ENCODE data around the gene CRACR2B. TPM values are rescaled to one million over a fixed set of nuclear protein-coding genes. Genes with fewer than 3 reads are reported as not detected.

CRACR2B gene

DNA sequence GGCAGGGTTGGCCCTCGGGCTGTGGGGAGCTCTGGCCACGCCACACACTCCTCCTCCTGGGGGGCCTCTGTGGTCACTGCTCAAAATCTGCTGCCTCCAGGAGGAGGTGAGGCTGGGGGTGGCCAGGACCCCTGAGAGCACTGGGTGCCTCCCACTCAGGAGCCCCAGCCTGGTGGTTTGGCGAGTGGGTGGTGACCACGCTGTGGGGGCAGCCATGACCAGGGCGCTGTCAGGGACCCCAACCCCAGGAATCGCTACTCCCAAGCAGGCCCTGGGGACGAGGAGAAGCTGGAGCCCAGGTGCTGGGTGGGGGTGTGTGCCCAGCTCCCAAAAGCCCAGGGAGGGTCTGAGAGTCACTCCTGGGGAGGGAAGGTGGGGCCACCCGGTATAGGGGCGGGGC, 45.1 kb downstream of the CRACR2B start:
- H3K9ac ChIP-seq (ENCODE audit: low read depth, low read length): no peak overlapping the region
- H3K27me3 ChIP-seq (ENCODE audit: control insufficient read depth, insufficient read depth, low read length): no peaks in the 10 kb centered on the region
- peaks cover 9% of the 10 kb centered on the region for H3K4me1 ChIP-seq (ENCODE audit: control insufficient read depth, insufficient read depth, low read length)

GRCh38 chr11:873706-874105, 46.0 kb downstream of the CRACR2B start:
- Histone ChIP-seq H3K9me3 (replicated peaks; ENCODE audit: low read length) (no peaks in the 10 kb centered on the region), H3K27me3 (ENCODE audit: control insufficient read depth, insufficient read depth, low read length) (no peaks in the 10 kb centered on the region), H3K36me3 (ENCODE audit: insufficient read depth, low read length) (peaks cover 7% of the 10 kb centered on the region), H3K4me3 (ENCODE audit: low read length) (no peak overlapping the region), H3K4me1 (ENCODE audit: control insufficient read depth, insufficient read depth, low read length) (peaks cover 9% of the 10 kb centered on the region), H3K4me2 (ENCODE audit: low read length) (no peak overlapping the region), H3K9ac (ENCODE audit: low read depth, low read length) (no peak overlapping the region)

More for the DNA sequence above, 45.1 kb downstream of the CRACR2B start:
- H3K36me3 ChIP-seq (ENCODE audit: insufficient read depth, low read length): peaks cover 8% of the 10 kb centered on the region
- no peak overlapping the region for H3K4me3 ChIP-seq (ENCODE audit: low read length)
- no peaks in the 10 kb centered on the region for H3K9me3 ChIP-seq (replicated peaks; ENCODE audit: low read length)
- no peak overlapping the region for H3K4me2 ChIP-seq (ENCODE audit: low read length)

DNA sequence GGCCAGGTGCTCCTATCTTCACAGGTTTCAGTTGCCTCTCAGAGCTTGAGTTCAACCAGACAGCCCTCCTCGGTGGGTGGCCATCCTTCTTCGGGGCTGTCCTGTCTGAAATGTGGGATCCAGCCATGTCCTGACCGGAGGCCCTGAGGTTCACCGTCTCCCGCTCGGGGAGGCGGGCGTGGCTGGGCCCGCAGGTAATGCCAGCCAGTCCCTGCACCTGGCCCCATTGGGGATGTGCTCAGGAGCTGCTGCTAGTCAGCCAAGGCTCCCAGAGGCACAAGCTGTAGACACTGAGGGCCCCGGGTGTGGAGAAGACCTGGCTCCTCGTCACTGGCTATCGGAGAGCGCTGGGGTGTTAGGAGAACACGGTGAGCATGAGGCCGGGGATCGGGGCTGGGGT, 47.5 kb downstream of the CRACR2B start:
- no peak overlapping the region for H3K9ac ChIP-seq (ENCODE audit: low read depth, low read length)
- no peak overlapping the region for H3K4me2 ChIP-seq (ENCODE audit: low read length)
- H3K27me3 ChIP-seq (ENCODE audit: control insufficient read depth, insufficient read depth, low read length): no peaks in the 10 kb centered on the region
- no peak overlapping the region for H3K4me3 ChIP-seq (ENCODE audit: low read length)
- H3K4me1 ChIP-seq (ENCODE audit: control insufficient read depth, insufficient read depth, low read length): peaks cover 9% of the 10 kb centered on the region
- peaks cover 4% of the 10 kb centered on the region for H3K36me3 ChIP-seq (ENCODE audit: insufficient read depth, low read length)
- no peaks in the 10 kb centered on the region for H3K9me3 ChIP-seq (replicated peaks; ENCODE audit: low read length)

DNA sequence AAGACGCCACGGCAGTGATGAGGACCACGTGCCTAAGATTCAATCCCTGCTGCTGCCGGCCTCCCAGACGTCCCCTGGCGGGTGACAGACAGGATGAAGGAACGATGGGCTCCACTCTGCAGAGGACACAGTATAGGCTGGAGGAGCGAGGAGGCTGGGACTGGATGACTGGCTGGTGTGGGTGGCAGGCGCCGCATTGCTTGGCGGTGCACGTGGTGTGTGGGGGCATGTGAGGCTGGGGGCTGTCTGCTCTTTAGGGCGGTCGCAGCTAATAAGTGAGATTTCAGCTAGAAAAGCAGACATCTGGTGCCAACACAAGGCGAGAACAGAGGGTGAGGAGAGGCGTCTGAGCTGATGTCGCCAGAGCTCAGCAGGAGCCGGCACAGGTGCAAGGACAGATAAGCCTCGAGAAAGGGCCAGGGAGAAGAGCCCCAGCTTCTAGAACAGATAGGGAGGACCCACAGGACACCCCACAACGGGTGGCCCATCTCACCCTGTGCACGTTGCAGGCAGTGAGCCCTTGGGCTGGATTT, 48.1 kb downstream of the CRACR2B start:
- Histone ChIP-seq H3K9me3 (replicated peaks; ENCODE audit: low read length) (no peaks in the 10 kb centered on the region), H3K36me3 (ENCODE audit: insufficient read depth, low read length) (peaks cover 4% of the 10 kb centered on the region), H3K27me3 (ENCODE audit: control insufficient read depth, insufficient read depth, low read length) (no peaks in the 10 kb centered on the region), H3K4me2 (ENCODE audit: low read length) (no peak overlapping the region), H3K9ac (ENCODE audit: low read depth, low read length) (no peak overlapping the region), H3K4me3 (ENCODE audit: low read length) (no peak overlapping the region), H3K4me1 (ENCODE audit: control insufficient read depth, insufficient read depth, low read length) (peaks cover 9% of the 10 kb centered on the region)

- peaks cover 9% of the 10 kb centered on the region for H3K4me1 ChIP-seq (ENCODE audit: control insufficient read depth, insufficient read depth, low read length)
- no peak overlapping the region for H3K9ac ChIP-seq (ENCODE audit: low read depth, low read length)
- H3K4me2 ChIP-seq (ENCODE audit: low read length): no peak overlapping the region
- H3K9me3 ChIP-seq (replicated peaks; ENCODE audit: low read length): no peaks in the 10 kb centered on the region
- no peaks in the 10 kb centered on the region for H3K27me3 ChIP-seq (ENCODE audit: control insufficient read depth, insufficient read depth, low read length)
- H3K36me3 ChIP-seq (ENCODE audit: insufficient read depth, low read length): peaks cover 4% of the 10 kb centered on the region
- no peak overlapping the region for H3K4me3 ChIP-seq (ENCODE audit: low read length)
Observed at GRCh38 chr11:876545-876944, 48.8 kb downstream of the CRACR2B start.

GRCh38 chr11:877565-877964, 49.8 kb downstream of the CRACR2B start:
- Histone ChIP-seq H3K27me3 (ENCODE audit: control insufficient read depth, insufficient read depth, low read length) (no peaks in the 10 kb centered on the region), H3K4me1 (ENCODE audit: control insufficient read depth, insufficient read depth, low read length) (no peaks in the 10 kb centered on the region), H3K4me3 (ENCODE audit: low read length) (no peak overlapping the region), H3K4me2 (ENCODE audit: low read length) (no peak overlapping the region), H3K9me3 (replicated peaks; ENCODE audit: low read length) (no peaks in the 10 kb centered on the region), H3K36me3 (ENCODE audit: insufficient read depth, low read length) (peaks cover 4% of the 10 kb centered on the region), H3K9ac (ENCODE audit: low read depth, low read length) (no peak overlapping the region)

DNA sequence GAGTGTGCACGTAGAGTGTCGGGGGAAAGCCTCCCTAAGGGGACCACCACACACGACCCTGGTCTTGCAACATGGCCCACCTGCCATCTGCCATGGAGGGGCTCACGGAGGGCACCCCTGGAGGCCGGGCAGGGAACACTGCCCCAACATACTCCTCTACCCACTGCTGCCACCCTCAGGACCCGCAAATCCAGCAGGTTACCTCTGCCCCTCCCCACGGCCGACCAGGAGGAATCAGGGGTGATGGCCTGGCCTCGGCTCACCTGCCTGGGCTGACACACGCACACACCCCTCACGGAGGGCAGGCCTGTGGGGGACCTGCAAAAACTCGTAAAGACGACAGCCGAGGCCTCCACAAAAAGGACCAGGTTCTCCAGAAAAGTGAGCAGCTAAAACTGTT, 52.7 kb downstream of the CRACR2B start:
- H3K9ac ChIP-seq (ENCODE audit: low read depth, low read length): no peak overlapping the region
- H3K9me3 ChIP-seq (replicated peaks; ENCODE audit: low read length): no peaks in the 10 kb centered on the region
- H3K36me3 ChIP-seq (ENCODE audit: insufficient read depth, low read length): peaks cover 10% of the 10 kb centered on the region
- H3K27me3 ChIP-seq (ENCODE audit: control insufficient read depth, insufficient read depth, low read length): no peaks in the 10 kb centered on the region
- H3K4me1 ChIP-seq (ENCODE audit: control insufficient read depth, insufficient read depth, low read length): no peaks in the 10 kb centered on the region
- no peak overlapping the region for H3K4me3 ChIP-seq (ENCODE audit: low read length)
- H3K4me2 ChIP-seq (ENCODE audit: low read length): no peak overlapping the region

Small RNAs within 50 kb of the gene (small RNA-seq; reads per million reads assigned to genes)
- not detected for gene SNORA52
